HG02763 (cell line): ENCODE results near the gene POLR1E.

ENCODE experiments used
- ATAC-seq: cut with Tn5 transposase; IDR thresholded peaks from one replicate; pipeline ENCODE4 v1.9.1; 2021; ENCODE audit warnings: mild to moderate bottlenecking, moderate library complexity; ENCODE audit not compliant: unreplicated experiment

POLR1E gene

GRCh38 chr9:37531699-37532098 lies 46.0 kb downstream of the POLR1E start:
- peak; percentile 65 for ATAC-seq

- ATAC-seq = no peak
Observed at GRCh38 chr9:37534412-37534811, 48.7 kb downstream of the POLR1E start.

GRCh38 chr9:37534901-37535300 lies 49.2 kb downstream of the POLR1E start:
- no peak for ATAC-seq

GRCh38 chr9:37538099-37538498 lies 52.4 kb downstream of the POLR1E start:
- no peak for ATAC-seq

- no peak for ATAC-seq
Observed at GRCh38 chr9:37539634-37540033, 53.9 kb downstream of the POLR1E start.

GRCh38 chr9:37540634-37541033 lies 54.9 kb downstream of the POLR1E start:
- no peak for ATAC-seq

GRCh38 chr9:37541465-37541864 lies 55.7 kb downstream of the POLR1E start:
- ATAC-seq = no peak

- no peak for ATAC-seq
Observed at GRCh38 chr9:37542488-37542887, 56.7 kb downstream of the POLR1E start.

- no peak for ATAC-seq
Observed at GRCh38 chr9:37542895-37543294, 57.1 kb downstream of the POLR1E start.

GRCh38 chr9:37543468-37543867 lies 57.7 kb downstream of the POLR1E start:
- ATAC-seq = no peak

- no peak for ATAC-seq
Observed at GRCh38 chr9:37547328-37547878, 61.7 kb downstream of the POLR1E start.

- no peak for ATAC-seq
Observed at GRCh38 chr9:37549527-37549926, 63.8 kb downstream of the POLR1E start.

- ATAC-seq = no peak
Observed at GRCh38 chr9:37550781-37551180, 65.0 kb downstream of the POLR1E start.

GRCh38 chr9:37551468-37551867 lies 65.7 kb downstream of the POLR1E start:
- no peak for ATAC-seq

- ATAC-seq = no peak
Observed at GRCh38 chr9:37551888-37552287, 66.1 kb downstream of the POLR1E start.
